ENCODE data around the gene ABHD8. TPM values are rescaled to one million over a fixed set of nuclear protein-coding genes. Genes with fewer than 3 reads are reported as not detected.

Gene ABHD8
- total and polyA plus RNA-seq, 12 donors, result 2.3 to 60.0 (median 35.8) TPM

DNA sequence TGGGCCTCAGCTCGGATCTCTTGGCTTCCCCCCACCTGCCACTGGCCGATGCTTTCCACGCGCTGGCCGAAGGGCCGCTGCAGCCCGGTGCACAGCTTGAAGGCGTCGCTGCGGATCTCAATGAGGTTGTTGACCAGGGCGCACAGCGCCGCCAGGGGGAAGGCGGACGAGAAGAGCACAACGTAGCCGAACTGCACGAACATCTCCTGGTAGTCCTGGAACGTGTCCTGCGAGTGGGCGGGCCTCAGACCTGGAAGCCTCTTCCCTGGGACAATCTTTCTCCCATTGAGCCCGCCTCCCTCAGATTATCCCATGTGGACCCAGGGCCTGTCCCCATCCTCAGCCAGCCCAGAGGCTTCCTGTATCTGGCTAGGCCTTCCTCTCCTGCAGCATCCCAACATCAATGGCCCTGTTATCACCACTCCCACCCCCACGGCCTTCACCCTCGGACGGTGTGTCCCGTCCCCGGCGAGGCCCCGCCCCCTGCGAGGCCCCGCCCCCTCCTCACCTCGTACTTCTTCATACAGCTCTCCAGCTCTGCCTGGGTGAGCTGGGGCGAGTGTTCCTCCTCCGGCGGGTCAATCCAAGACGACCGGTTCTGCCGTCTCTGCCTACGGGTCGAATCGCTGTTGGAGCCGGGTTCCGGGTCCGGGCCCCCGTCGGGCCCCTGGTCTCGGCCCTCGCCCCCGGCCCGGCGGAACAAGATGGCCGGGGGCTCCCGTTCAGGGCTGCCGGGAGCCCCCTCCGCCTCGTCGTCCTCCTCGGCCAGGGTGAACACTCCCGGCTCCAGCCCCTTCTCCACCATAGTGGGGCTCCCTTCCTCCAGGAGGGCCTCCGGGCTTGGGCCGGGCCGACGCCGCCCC is 24.7 kb upstream of the ABHD8 start:
- no peaks in the 10 kb centered on the region for H3K36me3 ChIP-seq (replicated peaks in 1 of 2)
- WGBS, 4 donors, result 17 to 48% (median 24%) methylated on average over 26 to 64 of the region's 64 CpGs
- intact Hi-C loops (cut with DNase I), result no loop called here
- H3K4me3 ChIP-seq, result peak overlapping the region in 1 of 4 donors; percentile 38
- H3K27ac ChIP-seq, result peak overlapping the region; percentile 30 to 79 (median 56)
- H3K9me3 ChIP-seq (replicated peaks in 1 of 3), result no peaks in the 10 kb centered on the region
- H3K4me1 ChIP-seq (replicated peaks in 1 of 2), result peaks cover 4 to 22% of the 10 kb centered on the region in 2 donors
- H3K27me3 ChIP-seq, result no peaks in the 10 kb centered on the region
- TF ChIP-seq, protein P1, sequence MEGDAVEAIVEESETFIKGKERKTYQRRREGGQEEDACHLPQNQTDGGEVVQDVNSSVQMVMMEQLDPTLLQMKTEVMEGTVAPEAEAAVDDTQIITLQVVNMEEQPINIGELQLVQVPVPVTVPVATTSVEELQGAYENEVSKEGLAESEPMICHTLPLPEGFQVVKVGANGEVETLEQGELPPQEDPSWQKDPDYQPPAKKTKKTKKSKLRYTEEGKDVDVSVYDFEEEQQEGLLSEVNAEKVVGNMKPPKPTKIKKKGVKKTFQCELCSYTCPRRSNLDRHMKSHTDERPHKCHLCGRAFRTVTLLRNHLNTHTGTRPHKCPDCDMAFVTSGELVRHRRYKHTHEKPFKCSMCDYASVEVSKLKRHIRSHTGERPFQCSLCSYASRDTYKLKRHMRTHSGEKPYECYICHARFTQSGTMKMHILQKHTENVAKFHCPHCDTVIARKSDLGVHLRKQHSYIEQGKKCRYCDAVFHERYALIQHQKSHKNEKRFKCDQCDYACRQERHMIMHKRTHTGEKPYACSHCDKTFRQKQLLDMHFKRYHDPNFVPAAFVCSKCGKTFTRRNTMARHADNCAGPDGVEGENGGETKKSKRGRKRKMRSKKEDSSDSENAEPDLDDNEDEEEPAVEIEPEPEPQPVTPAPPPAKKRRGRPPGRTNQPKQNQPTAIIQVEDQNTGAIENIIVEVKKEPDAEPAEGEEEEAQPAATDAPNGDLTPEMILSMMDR (IDR thresholded peaks at IDR 0.05), result peak; percentile 23 to 67 (median 58)
- no peak for TF ChIP-seq POLR2A (IDR thresholded peaks at IDR 0.05)
- peak; percentile 84 to 94 (median 92) for DNase-seq

DNA sequence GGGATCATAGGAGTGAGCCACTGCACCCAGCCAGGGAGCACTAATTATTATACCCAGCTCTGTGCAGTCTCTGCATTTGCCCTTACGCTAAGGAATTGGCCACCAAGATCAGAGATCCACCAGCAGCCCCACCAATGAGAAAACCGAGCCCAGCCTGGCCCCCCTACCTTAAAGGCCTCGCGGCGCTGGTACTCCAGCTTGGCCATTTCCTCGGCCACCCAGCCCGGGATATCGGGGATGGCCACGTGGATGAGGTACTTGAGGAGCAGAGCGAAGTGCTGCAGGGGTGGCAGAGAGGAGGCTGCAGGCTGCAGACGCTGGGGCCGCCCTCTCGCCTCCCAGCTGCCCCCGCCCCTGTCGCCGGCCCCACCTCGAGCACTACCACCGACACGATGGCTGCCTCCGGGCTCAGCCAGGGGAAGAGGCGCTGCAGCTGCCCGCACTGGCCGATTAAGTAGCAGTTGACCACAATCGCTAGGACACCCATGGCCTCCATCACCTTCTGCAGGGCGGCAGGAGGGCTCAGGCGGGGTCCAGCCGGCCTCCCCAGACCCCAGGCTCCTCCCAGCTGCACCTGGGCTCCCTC is 23.9 kb upstream of the ABHD8 start:
- Histone ChIP-seq H3K9me3 (replicated peaks in 1 of 3) (no peaks in the 10 kb centered on the region), H3K4me1 (replicated peaks in 1 of 2) (peaks cover 4 to 29% of the 10 kb centered on the region in 2 donors), H3K36me3 (replicated peaks in 1 of 2) (no peaks in the 10 kb centered on the region), H3K27ac (peak overlapping the region in 2 of 5 donors; percentile 78 to 79), H3K27me3 (no peaks in the 10 kb centered on the region), H3K4me3 (no peak overlapping the region)
- intact Hi-C loops (cut with DNase I), result no loop called here
- WGBS, 4 donors, result 82 to 85% (median 83%) methylated on average over 17 to 27 of the region's 27 CpGs
- DNase-seq, result no peak
- TF ChIP-seq, protein P1 (IDR thresholded peaks at IDR 0.05), result no peak
- TF ChIP-seq POLR2A (IDR thresholded peaks at IDR 0.05), result no peak

DNA sequence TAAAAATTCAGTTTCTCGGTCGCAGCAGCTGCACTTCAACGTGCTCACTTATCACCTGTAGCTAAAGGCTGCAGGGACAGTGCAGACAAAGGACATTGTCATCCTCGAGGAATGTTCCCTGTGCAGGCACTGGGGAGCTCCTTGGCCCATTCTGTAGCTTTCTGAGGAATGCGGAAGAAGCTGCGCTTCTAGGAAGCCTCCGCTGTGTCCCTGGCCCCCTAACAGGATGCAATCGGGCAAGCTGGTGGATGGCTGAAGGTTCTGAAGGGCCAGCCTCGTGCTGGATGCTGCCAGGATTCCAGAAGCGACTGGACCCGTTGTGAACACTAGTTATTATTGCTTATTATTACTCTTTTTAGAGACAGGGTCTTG is 23.4 kb upstream of the ABHD8 start:
- H3K4me3 ChIP-seq, result no peak overlapping the region
- no peak for DNase-seq
- H3K27me3 ChIP-seq, result no peaks in the 10 kb centered on the region
- H3K27ac ChIP-seq, result peak overlapping the region in 1 of 5 donors; percentile 8
- no peaks in the 10 kb centered on the region for H3K36me3 ChIP-seq (replicated peaks in 1 of 2)
- TF ChIP-seq POLR2A (IDR thresholded peaks at IDR 0.05), result no peak
- TF ChIP-seq, protein P1 (IDR thresholded peaks at IDR 0.05), result no peak
- no peaks in the 10 kb centered on the region for H3K9me3 ChIP-seq (replicated peaks in 1 of 3)
- H3K4me1 ChIP-seq (replicated peaks in 1 of 2), result peaks cover 4 to 30% of the 10 kb centered on the region in 2 donors
- intact Hi-C loops (cut with DNase I), result no loop called here
- WGBS, 4 donors, result 76 to 87% (median 82%) methylated on average over 11 of the region's 11 CpGs

DNA sequence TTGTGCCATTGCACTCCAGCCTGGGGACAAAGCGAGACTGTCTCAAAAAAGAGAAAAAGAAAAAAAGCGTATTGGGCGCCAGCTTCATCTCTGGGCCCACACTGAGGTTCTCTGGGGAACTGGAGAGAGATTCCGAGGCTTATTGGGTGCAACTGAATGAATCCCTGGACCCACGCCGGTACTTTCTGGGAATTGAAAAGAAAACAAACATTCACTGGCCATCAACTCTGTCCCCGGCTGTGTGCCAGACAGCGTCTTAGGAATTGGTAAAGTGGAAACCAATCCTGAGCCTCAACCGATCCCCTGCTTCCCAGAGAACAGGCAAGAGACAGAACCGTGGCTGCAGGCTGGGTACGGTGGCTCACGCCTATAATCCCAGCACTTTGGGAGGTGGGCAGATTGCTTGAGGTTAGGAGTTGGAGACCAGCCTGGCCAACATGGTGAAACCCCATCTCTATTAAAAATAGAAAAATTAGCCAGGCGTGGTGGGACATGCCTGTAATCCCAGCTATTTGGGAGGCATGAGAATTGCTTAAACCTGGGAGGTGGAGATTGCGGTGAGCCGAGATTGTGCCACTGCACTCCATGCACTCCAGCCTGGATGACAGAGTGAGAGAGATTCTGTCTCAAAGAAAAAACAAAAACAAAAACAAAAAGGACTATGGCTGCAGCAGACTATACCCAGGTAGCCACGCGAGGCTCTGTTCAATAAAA is 22.8 kb upstream of the ABHD8 start:
- intact Hi-C loops (cut with DNase I), result no loop called here
- Histone ChIP-seq H3K27me3 (no peaks in the 10 kb centered on the region), H3K36me3 (replicated peaks in 1 of 2) (no peaks in the 10 kb centered on the region), H3K4me3 (no peak overlapping the region), H3K27ac (peak overlapping the region in 1 of 5 donors; percentile 38), H3K4me1 (replicated peaks in 1 of 2) (peaks cover 4 to 30% of the 10 kb centered on the region in 2 donors), H3K9me3 (replicated peaks in 1 of 3) (no peaks in the 10 kb centered on the region)
- 72 to 86% (median 77%) methylated on average over 17 of the region's 17 CpGs for WGBS, 4 donors
- DNase-seq, result peak in 4 of 7 donors; percentile 57 to 79 (median 62)
- TF ChIP-seq POLR2A (IDR thresholded peaks at IDR 0.05), result no peak

Data from adrenal gland (tissue), 12 donors.